HepG2 (cell line): ENCODE results near the gene DCTN3. TPM values are rescaled to one million over a fixed set of nuclear protein-coding genes. Genes with fewer than 3 reads are reported as not detected.
A peak's percentile ranks its signal among the peaks of the same experiment; 100 is the strongest.

ENCODE experiments used
- FIP1L1 ChIP-seq: fragments of 200-400 bp; formaldehyde crosslinking; IDR thresholded peaks from 2 replicates; pipeline ENCODE4 v1.6.1; 2018; ENCODE audit warnings: low read depth, mild to moderate bottlenecking, low read length, moderate library complexity, borderline replicate concordance; ENCODE audit not compliant: insufficient read depth
- GABPB1 ChIP-seq: IDR thresholded peaks from 2 replicates; pipeline ENCODE4 v1.6.1; 2016; ENCODE audit warnings: mild to moderate bottlenecking, missing genetic modification reagents, moderate library complexity, missing compliant biosample characterization
- GATAD2A ChIP-seq: IDR thresholded peaks from 2 replicates; pipeline ENCODE4 v1.6.1; 2016
- IRF2 ChIP-seq: IDR thresholded peaks from 2 replicates; pipeline ENCODE4 v1.6.1; 2018; ENCODE audit warnings: missing genetic modification reagents, missing compliant biosample characterization
- MXD3 ChIP-seq: IDR thresholded peaks from 2 replicates; pipeline ENCODE4 v1.6.1; 2016; ENCODE audit warnings: mild to moderate bottlenecking, missing biosample characterization, missing genetic modification reagents
- MXI1 ChIP-seq: IDR thresholded peaks from 3 replicates; pipeline ENCODE4 v1.6.1; 2012; ENCODE audit warnings: low read depth, low read length, inconsistent platforms, borderline replicate concordance
- PATZ1 ChIP-seq: sonication (generic); formaldehyde crosslinking; IDR thresholded peaks from 2 replicates; pipeline ENCODE4 v1.4.0; 2020; ENCODE audit warnings: missing genetic modification reagents
- REXO4 ChIP-seq: sonication (generic); formaldehyde crosslinking; IDR thresholded peaks from 2 replicates; pipeline ENCODE4 v1.8.0; 2022; ENCODE audit warnings: missing genetic modification reagents, mild to moderate bottlenecking, borderline replicate concordance
- RFXAP ChIP-seq: sonication (generic); formaldehyde crosslinking; IDR thresholded peaks from 2 replicates; pipeline ENCODE4 v1.4.0; 2020; ENCODE audit warnings: missing genetic modification reagents, borderline replicate concordance
- SALL1 ChIP-seq: sonication (generic); formaldehyde crosslinking; IDR thresholded peaks from 2 replicates; pipeline ENCODE4 v1.8.0; 2022; ENCODE audit warnings: mild to moderate bottlenecking, missing genetic modification reagents
- SMC3 ChIP-seq: IDR thresholded peaks from 2 replicates; pipeline ENCODE4 v1.6.1; 2011; ENCODE audit warnings: low read length, improper control_type of control experiment
- TRAFD1 ChIP-seq: sonication (generic); formaldehyde crosslinking; IDR thresholded peaks from 2 replicates; pipeline ENCODE4 v1.5.1; 2020; ENCODE audit warnings: missing genetic modification reagents, mild to moderate bottlenecking, borderline replicate concordance
- XRCC5 ChIP-seq: fragments of 200-400 bp; formaldehyde crosslinking; optimal IDR thresholded peaks from 2 replicates; pipeline ENCODE3; 2017; ENCODE audit warnings: mild to moderate bottlenecking, low read length
- ZFYVE20 ChIP-seq: sonication (generic); formaldehyde crosslinking; IDR thresholded peaks from 2 replicates; pipeline ENCODE4 v1.8.0; 2023; ENCODE audit warnings: low read depth, mild to moderate bottlenecking, moderate library complexity, missing genetic modification reagents, borderline replicate concordance
- ZHX2 ChIP-seq, 2 experiments: sonication (generic) in 1 of 2; formaldehyde crosslinking in 1 of 2; IDR thresholded peaks; 2 replicates each; pipeline versions ENCODE4 v1.6.1 to v1.9.0; 2014 to 2022; ENCODE audit warnings: antibody characterized with exemption in 1 of 2, borderline replicate concordance in 1 of 2, inconsistent platforms in 1 of 2, low read depth in 1 of 2, missing genetic modification reagents in 1 of 2
- ZNF558 ChIP-seq: sonication (generic); formaldehyde crosslinking; IDR thresholded peaks from 2 replicates; pipeline ENCODE4 v1.9.0; 2022; ENCODE audit warnings: mild to moderate bottlenecking, missing genetic modification reagents, borderline replicate concordance
- ZNF607 ChIP-seq: sonication (generic); formaldehyde crosslinking; IDR thresholded peaks from 2 replicates; pipeline ENCODE4 v1.5.1; 2020; ENCODE audit warnings: missing genetic modification reagents, mild to moderate bottlenecking, borderline replicate concordance
- ZNF674 ChIP-seq: sonication (generic); formaldehyde crosslinking; IDR thresholded peaks from 2 replicates; pipeline ENCODE4 v1.5.0; 2020; ENCODE audit warnings: low read depth, mild to moderate bottlenecking, missing genetic modification reagents
- polyA plus RNA-seq, 8 experiments: library from polyadenylated mRNA; depleted of rRNA in 3 of 8; stranded (reverse) in 7 of 8; unstranded in 1 of 8; fragments of >200 nt; fragmentation: Illumina TruSeq in 4 of 8; extraction: Trizol in 4 of 8; gene quantifications; 2 replicates each; pipeline versions ENCODE4 v1.2.1 to v1.2.3, GENCODE V29; 2011 to 2016; ENCODE audit warnings: low read depth in 4 of 8, missing spikeins in 1 of 8, mixed read lengths in 1 of 8; ENCODE audit not compliant: insufficient read depth in 1 of 8
- total RNA-seq, 5 experiments: library from RNA; depleted of rRNA; stranded (reverse); fragments of >200 nt; fragmentation: Illumina TruSeq; extraction: Trizol; gene quantifications; 2 replicates each; pipeline ENCODE4 v1.2.3, GENCODE V29; 2016; ENCODE audit warnings: low read depth in 1 of 5

The DCTN3 gene
- total and polyA plus RNA-seq, 2 of the 13 experiments (the other 11 are each of a cell fraction or from before 2014, with no cell fraction given), result 27.4 to 34.5 TPM

GRCh38 chr9:34664281-34665066 lies 44.2 kb upstream of the DCTN3 start (continued):
- TF ChIP-seq PATZ1 (CRISPR knock-in tag) (peak; percentile 49; the same call in 1 of the 2 replicates), TRAFD1 (0 out of 2 replicates have a peak, but pooled peaks have one; percentile 36), MXI1 (0 out of 3 replicates have a peak, but pooled peaks have one; percentile 1), RFXAP (CRISPR knock-in tag) (no peak), XRCC5 (peak; percentile 94), SMC3 (peak; percentile 83), GATAD2A (CRISPR knock-in tag) (peak; percentile 46; the same call in 1 of the 2 replicates), ZHX2 (IDR thresholded peaks at IDR 0.05; ENCODE audit: low read depth) (no peak), ZHX2 (CRISPR knock-in tag; IDR thresholded peaks at IDR 0.05; ENCODE audit: borderline replicate concordance) (no peak), ZNF607 (CRISPR knock-in tag) (no peak), REXO4 (CRISPR knock-in tag) (no peak), MXD3 (CRISPR knock-in tag) (no peak), SALL1 (peak; percentile 40; the same call in 1 of the 2 replicates), ZNF674 (CRISPR knock-in tag) (no peak), ZFYVE20 (CRISPR knock-in tag) (no peak), ZNF558 (0 out of 2 replicates have a peak, but pooled peaks have one; percentile 31), GABPB1 (CRISPR knock-in tag) (no peak; the same call in 1 of the 2 replicates), IRF2 (CRISPR knock-in tag) (no peak), FIP1L1 (no peak)
